Stimulated activated CD8-positive, alpha-beta memory T cell treated with anti-CD3 and anti-CD28 coated beads, Interleukin-7, amount 100 ng/mL, for 4 hours (primary cell): Measurements from ENCODE around the gene NACC1.

Source experiments
- DNase-seq, 2 donors: peaks; one replicate each; pipeline ENCODE4 v3.0.0-alpha.2; 2020; ENCODE audit warnings: low read depth in 2 of 2

Gene NACC1

DNA sequence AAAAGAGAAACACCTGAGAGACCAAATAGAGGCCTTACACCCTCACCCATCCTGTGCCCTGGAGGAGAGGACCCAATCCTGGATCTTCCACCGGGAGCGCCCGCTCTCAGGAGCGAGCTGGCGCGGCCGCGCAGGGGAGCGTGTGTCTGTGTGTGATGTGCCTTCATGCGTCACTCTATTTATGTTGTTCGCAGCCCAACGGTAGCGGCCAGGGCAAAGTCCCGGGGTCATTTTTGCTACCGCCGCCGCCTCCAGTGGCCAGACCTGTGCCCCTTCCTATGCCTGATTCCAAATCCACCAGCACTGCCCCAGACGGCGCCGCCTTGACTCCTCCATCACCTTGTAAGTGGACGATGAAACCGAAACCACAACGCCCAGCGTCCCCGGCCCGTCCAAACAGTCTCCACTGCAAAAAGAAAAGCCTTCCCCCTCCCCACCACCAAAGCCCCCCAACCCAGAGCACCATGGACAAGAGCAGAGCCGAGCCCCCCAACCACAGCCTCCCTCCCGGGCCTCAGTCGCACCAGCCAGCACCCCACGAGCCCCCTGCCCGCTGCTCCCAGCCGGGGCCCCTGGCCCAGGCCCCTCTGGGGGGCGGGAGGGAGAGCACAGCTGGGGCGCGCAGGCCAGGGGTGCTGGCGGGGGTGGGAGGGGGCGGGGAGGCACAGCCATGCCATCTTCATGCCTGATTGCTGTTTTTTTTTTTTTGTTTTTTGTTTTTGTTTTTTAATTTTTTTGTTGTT is 30.1 kb upstream of the NACC1 start:
- DNase-seq = no peak

GRCh38 chr19:13089139-13089856 is 28.8 kb upstream of the NACC1 start:
- no peak for DNase-seq

DNA sequence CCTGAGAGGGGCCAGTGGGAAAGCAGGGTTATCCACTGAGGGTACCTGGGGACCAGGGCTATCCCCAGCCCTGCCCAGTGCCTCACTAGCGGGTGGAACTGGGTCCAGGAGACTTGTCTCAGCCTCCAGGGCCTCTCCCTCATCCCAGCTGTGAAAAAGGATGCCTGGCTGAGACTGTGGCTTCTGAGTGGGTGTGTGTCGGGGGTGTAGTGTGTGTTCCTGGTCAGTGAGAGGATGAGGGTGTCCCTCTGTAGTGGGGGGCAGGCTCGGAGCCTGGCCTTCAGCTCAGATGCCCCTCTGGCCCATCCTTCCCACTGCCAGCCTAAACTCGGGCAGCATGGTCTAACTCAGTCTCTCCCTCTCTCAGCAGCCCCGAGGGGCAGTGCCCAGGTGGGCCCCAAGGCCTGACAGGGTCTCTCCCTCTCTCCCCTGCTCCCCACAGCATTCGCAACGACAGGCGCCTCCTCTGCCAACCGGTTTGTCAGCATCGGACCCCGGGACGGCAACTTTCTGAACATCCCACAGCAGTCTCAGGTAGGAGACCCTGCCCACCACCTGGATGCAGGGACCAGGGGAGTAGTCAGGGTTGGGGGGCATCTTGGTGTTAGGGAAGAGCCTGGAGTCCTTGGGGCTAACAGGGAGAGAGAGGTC is 28.1 kb upstream of the NACC1 start:
- no peak for DNase-seq

DNA sequence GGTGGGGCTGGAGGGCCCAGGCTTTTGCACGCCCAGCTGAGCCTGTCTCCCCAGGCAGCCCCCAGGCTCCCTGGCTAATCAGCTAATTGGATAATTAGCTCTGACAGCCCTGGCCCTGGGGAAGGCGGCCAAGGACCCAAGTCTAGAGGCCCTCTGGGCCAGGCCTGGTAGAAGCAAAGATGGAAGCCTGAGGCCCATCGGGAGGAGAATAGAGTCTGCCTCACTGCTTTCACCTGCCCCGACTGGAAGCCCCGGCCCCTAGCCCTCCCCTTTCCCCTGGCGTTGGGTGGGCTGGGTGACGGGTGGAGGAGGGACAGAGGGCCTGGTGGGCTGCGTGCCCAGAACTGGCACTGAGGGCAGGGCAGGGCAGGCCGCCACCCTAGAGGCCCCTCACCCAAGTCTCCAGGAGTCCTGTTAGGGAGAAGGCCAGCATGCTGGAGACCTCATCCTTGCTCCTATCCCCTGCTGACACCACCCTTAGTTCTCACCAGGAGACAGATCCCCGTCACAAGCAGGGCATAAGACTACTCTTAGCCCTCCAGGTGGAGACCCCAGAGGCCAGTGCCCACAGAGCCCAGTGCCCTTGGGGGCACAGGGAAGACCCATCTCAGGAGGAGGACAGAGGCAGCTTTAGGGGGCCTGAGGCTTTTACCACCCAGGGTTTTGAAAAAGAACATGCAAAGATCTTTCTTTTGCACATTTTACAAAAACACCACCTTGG is 27.4 kb upstream of the NACC1 start:
- DNase-seq = no peak

DNA sequence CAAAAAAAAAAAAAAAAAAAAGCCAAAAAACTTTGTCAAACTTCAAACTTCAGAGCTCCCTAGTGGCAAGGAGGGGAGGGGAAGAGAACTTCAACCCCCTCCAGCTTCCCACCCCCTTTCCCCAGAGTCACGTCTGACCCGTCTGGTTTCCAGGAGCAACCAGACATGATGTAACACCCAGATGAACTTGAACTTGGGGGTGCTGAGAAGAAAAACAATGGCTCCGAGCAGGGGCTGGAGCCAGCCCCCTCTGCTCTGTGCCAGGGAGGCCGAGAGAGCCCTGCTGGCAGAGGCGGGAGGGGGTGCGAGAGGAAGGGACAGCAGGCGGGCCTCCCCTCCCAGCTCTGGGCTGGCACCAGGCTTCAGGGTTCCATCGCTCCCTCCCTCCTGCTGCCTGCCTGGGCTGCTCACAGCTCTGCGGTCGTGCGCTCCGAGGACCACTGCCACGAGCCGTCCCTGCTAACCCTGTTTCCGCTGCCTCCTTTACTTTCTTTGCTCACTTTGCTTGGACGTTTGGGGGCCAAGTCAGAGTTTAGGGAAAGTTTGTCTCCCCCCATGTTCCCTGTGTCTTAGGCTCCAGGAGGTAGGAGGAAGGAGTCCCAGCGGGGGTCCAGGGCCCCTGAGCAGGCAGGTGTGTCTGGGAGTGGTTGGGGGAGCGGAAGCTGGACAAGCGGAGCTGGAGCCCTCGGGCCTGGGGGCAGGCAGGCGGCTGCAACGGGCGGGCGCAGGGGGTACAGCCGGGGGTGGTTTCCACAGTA is 26.5 kb upstream of the NACC1 start:
- DNase-seq = no peak

GRCh38 chr19:13092158-13092543 is 25.9 kb upstream of the NACC1 start:
- no peak for DNase-seq

GRCh38 chr19:13092606-13093235 is 25.3 kb upstream of the NACC1 start:
- no peak for DNase-seq

DNA sequence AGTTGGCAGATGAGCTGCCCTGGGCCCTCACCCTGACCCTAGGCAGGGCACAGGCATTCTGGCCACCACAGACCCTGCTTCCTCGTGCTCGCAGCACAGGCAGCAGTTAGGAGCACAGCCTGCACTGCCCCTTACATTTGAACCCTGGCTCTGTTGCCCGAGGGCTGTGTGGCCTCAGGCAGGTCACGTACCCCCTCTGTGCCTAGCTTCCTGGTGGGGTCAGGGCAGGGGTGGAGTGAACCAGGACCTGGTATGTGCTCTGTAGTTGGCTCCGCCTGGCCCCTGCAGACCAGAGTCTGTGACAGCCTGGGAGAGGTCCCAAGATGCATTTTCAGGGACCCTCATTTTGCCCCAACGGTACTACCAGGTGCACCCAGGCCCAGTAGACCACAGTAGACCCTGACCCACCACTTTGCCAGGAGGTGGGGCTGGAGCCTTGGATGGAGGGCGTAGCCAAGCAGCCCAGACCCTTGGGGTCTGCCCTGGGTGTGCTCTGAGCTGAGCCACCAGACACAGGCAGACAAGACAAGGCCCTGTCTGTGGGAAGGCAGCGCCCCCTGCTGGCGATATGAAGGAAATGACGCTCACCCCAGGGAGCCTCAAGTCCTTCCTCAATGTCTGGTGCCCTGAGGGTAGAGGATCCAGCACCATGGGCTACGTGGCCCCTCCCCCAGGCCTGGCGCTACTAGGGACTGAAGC is 24.5 kb upstream of the NACC1 start:
- DNase-seq = peak; percentile 65 to 69

GRCh38 chr19:13094106-13094504 is 24.0 kb upstream of the NACC1 start:
- DNase-seq = no peak

- DNase-seq = no peak
Observed at GRCh38 chr19:13094771-13095392, 23.2 kb upstream of the NACC1 start.

DNA sequence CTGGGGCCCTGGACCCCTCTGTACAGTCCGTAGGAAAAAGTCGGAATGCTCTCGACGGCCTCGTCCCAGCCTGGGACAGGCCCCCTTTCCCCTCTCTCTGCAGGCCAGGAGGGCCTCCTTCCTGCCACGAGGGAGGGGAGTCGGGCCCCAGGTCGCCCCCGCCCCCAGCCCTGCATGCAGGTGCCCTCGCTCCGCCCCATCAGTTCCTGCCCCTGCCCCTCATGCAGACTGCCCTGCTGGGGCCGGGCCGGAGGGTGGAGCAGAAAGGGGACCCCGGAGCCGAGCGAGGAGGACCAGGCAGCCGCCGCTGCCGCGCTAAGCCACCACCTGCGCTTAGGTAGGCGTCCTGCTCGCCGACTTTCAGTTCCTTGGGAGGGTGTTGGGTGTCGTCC is 22.7 kb upstream of the NACC1 start:
- DNase-seq = no peak

- no peak for DNase-seq
Observed at GRCh38 chr19:13095934-13096927, 21.8 kb upstream of the NACC1 start.

DNA sequence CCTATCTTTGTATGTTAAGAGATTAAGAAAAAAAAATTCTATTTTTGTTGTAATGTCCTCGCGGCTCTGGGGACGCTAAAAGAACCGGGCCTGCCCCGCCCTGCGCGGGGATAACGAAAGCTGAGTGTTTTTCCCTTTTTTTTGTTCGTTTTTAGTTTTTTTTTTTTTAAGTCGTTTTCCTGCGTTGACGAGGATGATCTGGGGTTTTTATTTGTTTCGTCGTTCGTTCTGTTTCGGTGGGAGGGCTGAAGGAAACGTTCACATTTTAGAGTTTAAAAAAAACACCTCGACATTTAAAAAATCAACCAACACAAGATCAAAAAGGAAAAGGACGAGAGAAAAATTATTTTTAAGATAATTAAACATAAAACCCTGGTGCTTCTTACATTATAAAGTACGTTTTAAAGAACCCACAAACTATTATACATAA is 21.0 kb upstream of the NACC1 start:
- DNase-seq = no peak

DNA sequence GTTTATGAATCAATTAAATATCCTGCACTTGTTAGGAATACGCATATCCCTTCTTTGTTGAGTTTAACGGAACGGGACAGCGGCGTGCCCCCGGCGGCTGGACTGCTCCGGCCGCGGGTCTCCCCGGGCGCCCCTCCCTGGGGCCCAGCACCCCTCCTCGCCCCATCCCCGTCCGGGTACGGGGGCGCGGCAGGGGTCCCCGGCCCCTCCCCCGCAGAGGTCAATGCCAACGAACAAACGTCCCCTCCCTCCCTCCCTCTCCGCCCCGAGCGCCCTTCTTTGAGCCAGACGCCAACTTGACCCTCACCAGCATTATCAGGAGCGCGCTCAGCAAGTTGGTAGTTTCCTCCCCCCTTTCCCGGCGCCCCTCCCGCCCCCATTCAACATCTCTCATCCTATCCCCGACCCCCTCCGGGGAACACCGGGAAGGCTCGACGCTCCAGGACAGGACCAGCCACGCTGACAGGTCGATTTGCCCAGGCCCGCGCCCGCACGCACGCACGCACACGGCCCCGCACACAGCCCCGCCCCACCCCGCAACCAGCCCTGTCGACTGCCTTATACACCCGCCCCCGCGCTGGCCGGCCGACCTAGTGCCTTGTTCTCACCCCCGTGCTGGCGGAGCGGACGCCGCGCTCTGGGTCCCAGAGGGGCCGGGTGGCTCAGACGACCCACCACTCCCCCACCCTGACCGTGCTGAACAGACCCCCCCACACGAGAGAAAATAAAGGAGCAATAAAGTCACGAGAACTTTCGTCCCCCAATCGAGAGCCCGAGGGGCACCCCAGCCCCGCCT is 20.4 kb upstream of the NACC1 start:
- DNase-seq = no peak

GRCh38 chr19:13098277-13099072 is 19.6 kb upstream of the NACC1 start:
- DNase-seq = no peak

GRCh38 chr19:13099073-13099999 is 18.7 kb upstream of the NACC1 start:
- DNase-seq = peak; percentile 55 to 75
